Measurements from ENCODE around the gene CHRM4.

CHRM4 gene

DNA sequence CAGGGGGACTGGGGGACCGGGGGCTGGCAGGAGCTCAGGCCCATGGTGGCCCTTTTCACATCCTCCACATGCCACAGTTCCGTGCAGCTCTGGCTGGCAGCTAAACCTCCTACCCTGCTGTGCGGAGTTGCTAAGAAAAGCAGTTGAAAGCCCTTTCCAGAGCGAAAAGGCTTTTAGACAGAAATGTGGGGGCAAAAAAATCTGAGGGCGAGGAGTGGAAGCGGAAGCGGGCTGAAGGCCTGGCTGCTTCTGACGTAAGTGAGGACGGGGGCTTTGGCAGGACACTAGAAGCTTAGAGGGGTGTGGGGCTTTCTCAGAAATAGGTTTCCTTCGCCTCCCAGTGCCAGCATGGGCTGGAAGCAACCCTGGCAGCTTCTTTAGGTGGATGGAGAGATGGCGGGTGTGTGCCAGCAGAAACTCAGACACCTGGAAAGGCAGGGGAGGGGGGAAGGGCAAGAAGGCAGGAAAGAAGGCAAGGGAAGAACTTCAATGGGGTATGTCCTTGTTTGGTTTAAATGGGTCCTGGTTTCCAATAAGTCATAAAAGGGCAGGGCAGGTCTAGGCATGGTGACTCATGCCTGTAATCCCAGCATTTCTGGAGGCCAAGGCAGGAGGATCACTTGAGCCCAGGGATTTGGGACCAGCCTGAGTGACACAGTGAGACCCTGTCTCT is 55.5 kb downstream of the CHRM4 start:
- Histone ChIP-seq H3K9ac (ENCODE audit: low read depth, low read length) (no peak overlapping the region), H3K27ac (ENCODE audit: low read depth, low read length) (no peak overlapping the region), H3K4me3 (ENCODE audit: low read length) (no peak overlapping the region), H3K27me3 (ENCODE audit: insufficient read depth, low read length) (peaks cover 38% of the 10 kb centered on the region), H3K36me3 (ENCODE audit: insufficient read depth, low read length) (no peaks in the 10 kb centered on the region), H3K4me1 (ENCODE audit: insufficient read depth, low read length) (peaks cover 53% of the 10 kb centered on the region), H3K9me3 (ENCODE audit: insufficient read depth, low read depth, low read length) (no peaks in the 10 kb centered on the region)
- 71% methylated on average over 11 of the region's 11 CpGs for WGBS

- H3K4me3 ChIP-seq (ENCODE audit: low read length) = no peak overlapping the region
- H3K27me3 ChIP-seq (ENCODE audit: insufficient read depth, low read length) = peaks cover 45% of the 10 kb centered on the region
- H3K9me3 ChIP-seq (ENCODE audit: insufficient read depth, low read depth, low read length) = no peaks in the 10 kb centered on the region
- no peak overlapping the region for H3K9ac ChIP-seq (ENCODE audit: low read depth, low read length)
- peaks cover 55% of the 10 kb centered on the region for H3K4me1 ChIP-seq (ENCODE audit: insufficient read depth, low read length)
- H3K27ac ChIP-seq (ENCODE audit: low read depth, low read length) = no peak overlapping the region
- 89% methylated on average over 6 of the region's 6 CpGs for WGBS
- H3K36me3 ChIP-seq (ENCODE audit: insufficient read depth, low read length) = no peaks in the 10 kb centered on the region
Observed at GRCh38 chr11:46335271-46335670, 56.3 kb downstream of the CHRM4 start.

GRCh38 chr11:46334211-46334610 is 57.4 kb downstream of the CHRM4 start:
- Histone ChIP-seq H3K4me3 (ENCODE audit: low read length) (no peak overlapping the region), H3K36me3 (ENCODE audit: insufficient read depth, low read length) (no peaks in the 10 kb centered on the region), H3K4me1 (ENCODE audit: insufficient read depth, low read length) (peaks cover 50% of the 10 kb centered on the region), H3K27me3 (ENCODE audit: insufficient read depth, low read length) (peaks cover 52% of the 10 kb centered on the region), H3K9me3 (ENCODE audit: insufficient read depth, low read depth, low read length) (no peaks in the 10 kb centered on the region), H3K27ac (ENCODE audit: low read depth, low read length) (no peak overlapping the region), H3K9ac (ENCODE audit: low read depth, low read length) (no peak overlapping the region)
- 93% methylated on average over 3 of the region's 3 CpGs for WGBS

All from HUES64 (cell line).